Bronchial epithelial cell (primary cell): ENCODE results near the gene MRPL20. TPM values are rescaled to one million over a fixed set of nuclear protein-coding genes. Genes with fewer than 3 reads are reported as not detected.

ENCODE experiments used
- DNase-seq: peaks from one replicate; pipeline ENCODE4 v3.0.0-alpha.2; 2010; ENCODE audit warnings: low read depth
- FAIRE-seq: peaks from 2 replicates; lab custom pipeline; 2011; peaks lifted over from hg19 to GRCh38; lab: Jason Lieb, UNC
- H3K27me3 ChIP-seq: 2 replicates; pipeline ENCODE4 v1.5.1; 2011; ENCODE audit warnings: low read length; ENCODE audit not compliant: control insufficient read depth, insufficient read depth
- H3K36me3 ChIP-seq: 2 replicates; pipeline ENCODE4 v1.5.1; 2011; ENCODE audit warnings: low read length; ENCODE audit not compliant: control insufficient read depth, insufficient read depth
- H3K4me3 ChIP-seq: 2 replicates; pipeline ENCODE4 v1.5.1; 2011; ENCODE audit warnings: mild to moderate bottlenecking, low read depth, low read length, control low read depth
- total RNA-seq: library from RNA; depleted of rRNA; stranded (reverse); fragments of >200 nt; gene quantifications from 2 replicates; pipeline ENCODE4 v1.2.1, GENCODE V29; 2014
- TF ChIP-seq, protein P1 (sequence below): IDR thresholded peaks from 2 replicates; pipeline ENCODE4 v1.5.1; 2011; ENCODE audit warnings: mild to moderate bottlenecking, moderate library complexity, low read length, control low read depth, inconsistent platforms; ENCODE audit not compliant: insufficient read depth, severe bottlenecking

The MRPL20 gene
- total RNA-seq, 1 donor from 2014 or later: 46.3 TPM

GRCh38 chr1:1367315-1367714 lies 39.8 kb downstream of the MRPL20 start:
- DNase-seq (no peak), FAIRE-seq (no peak)
- TF ChIP-seq, protein P1, sequence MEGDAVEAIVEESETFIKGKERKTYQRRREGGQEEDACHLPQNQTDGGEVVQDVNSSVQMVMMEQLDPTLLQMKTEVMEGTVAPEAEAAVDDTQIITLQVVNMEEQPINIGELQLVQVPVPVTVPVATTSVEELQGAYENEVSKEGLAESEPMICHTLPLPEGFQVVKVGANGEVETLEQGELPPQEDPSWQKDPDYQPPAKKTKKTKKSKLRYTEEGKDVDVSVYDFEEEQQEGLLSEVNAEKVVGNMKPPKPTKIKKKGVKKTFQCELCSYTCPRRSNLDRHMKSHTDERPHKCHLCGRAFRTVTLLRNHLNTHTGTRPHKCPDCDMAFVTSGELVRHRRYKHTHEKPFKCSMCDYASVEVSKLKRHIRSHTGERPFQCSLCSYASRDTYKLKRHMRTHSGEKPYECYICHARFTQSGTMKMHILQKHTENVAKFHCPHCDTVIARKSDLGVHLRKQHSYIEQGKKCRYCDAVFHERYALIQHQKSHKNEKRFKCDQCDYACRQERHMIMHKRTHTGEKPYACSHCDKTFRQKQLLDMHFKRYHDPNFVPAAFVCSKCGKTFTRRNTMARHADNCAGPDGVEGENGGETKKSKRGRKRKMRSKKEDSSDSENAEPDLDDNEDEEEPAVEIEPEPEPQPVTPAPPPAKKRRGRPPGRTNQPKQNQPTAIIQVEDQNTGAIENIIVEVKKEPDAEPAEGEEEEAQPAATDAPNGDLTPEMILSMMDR: no peak
- no peaks in the 10 kb centered on the region for H3K27me3 ChIP-seq
- H3K4me3 ChIP-seq: no peak overlapping the region
- peaks cover 1% of the 10 kb centered on the region for H3K36me3 ChIP-seq

DNA sequence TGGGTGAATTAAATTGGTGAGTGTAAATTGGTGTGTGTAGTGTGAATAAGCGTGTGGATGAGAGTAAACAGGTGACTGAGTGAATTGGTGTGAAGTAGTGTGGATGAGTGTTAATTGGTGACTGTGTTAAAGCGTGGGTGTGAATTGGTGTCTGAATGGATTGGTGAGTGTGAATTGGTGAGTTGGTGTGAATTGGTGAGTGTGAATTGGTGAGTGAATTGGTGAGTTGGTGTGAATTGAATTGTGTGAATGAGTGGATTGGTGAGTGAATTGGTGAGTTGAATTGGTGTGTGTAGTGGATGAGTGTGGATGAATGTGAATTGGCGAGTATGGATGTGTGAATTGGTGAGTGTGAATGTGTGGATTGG lies 40.4 kb downstream of the MRPL20 start:
- TF ChIP-seq, protein P1: no peak
- DNase-seq (no peak), FAIRE-seq (no peak)
- Histone ChIP-seq H3K36me3 (peaks cover 1% of the 10 kb centered on the region), H3K4me3 (no peak overlapping the region), H3K27me3 (no peaks in the 10 kb centered on the region)

DNA sequence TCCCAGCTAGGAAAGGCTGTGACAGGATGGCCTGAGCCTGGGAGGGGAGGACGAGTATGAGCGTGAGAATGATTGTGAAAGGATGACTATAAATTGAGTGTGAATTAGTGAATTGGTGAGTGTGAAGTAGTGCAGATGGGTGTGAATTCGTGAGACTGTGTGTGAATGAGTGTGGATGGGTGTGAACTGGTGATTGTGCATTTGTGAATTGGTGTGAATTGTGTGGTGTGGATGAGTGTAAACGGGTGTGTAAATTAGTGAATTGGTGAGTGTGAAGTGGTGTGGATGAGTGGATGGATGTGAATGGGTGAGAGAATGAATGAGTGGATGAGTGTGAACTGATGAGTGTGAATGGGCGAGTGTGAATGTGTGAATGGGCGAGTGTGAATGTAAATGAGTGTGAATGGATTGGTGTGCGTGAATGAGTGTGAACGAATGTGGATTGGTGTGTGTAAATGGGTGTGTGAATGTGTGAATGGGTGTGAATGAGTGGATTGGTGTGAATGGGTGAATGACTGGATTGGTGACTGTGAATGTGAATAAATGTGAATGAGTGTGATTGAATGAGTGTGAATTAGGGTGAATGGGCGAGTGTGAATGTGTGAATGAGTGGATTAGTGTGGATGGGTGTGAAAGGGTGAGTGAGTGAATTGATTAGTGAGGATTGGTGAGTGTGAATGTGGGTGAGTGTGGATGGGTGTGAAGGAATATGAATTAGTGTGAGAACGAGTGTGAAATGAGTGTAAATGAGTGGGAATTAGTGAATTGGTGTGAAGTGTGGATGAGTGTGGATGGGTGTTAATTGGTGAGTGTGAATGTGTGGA lies 41.0 kb downstream of the MRPL20 start:
- no peak for FAIRE-seq

DNA sequence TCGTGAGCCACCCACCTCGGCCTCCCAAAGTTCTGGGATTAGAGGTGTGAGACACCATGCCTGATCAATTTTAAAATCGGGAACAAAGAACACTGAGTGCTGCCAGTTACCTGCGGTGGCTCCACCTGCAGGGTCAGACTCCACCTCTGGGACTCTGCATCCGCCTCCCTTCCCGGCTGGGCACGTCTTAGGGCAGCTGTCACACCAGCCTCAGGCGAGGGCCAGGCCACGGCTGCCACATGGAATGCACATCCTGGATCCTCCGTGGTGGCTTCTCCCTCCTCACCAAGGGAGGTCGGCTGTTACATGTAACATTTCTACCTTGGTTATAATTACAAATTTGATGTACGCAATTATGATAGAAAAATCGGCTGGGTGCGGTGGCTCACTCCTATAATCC lies 42.8 kb downstream of the MRPL20 start:
- Histone ChIP-seq H3K4me3 (no peak overlapping the region), H3K36me3 (no peaks in the 10 kb centered on the region), H3K27me3 (no peaks in the 10 kb centered on the region)
- DNase-seq: no peak
- no peak for FAIRE-seq
- TF ChIP-seq, protein P1: no peak

More for the DNA sequence above, 41.0 kb downstream of the MRPL20 start:
- no peaks in the 10 kb centered on the region for H3K27me3 ChIP-seq
- no peak for DNase-seq
- H3K36me3 ChIP-seq: no peaks in the 10 kb centered on the region
- TF ChIP-seq, protein P1: no peak
- no peak overlapping the region for H3K4me3 ChIP-seq

DNA sequence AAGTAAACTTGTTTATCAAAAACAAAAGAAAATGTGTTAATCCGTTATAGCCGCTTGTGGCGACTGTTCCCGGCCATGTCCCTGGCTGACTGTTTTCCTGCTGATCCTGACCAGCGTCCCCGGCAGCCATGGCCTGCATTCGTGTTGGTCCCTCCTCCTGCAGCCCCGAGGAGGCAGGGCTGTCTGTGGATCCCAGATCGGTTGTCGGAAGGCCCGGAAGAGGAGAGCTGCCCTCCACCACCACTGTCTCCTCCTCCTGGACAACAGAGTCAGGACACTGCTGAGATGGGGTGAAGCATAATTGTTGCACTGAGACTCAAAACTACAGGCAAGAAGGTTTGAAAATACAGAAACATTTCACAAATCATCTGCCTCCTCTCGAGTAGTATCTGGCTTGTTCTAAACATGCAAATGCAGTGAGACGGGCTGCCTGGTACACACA lies 45.1 kb downstream of the MRPL20 start:
- H3K4me3 ChIP-seq: no peak overlapping the region
- no peaks in the 10 kb centered on the region for H3K27me3 ChIP-seq
- TF ChIP-seq, protein P1: no peak
- no peak for FAIRE-seq
- no peak for DNase-seq
- H3K36me3 ChIP-seq: no peaks in the 10 kb centered on the region
